Measurements from ENCODE around the gene ZNF135.
A peak's percentile ranks its signal among the peaks of the same experiment; 100 is the strongest.

The ZNF135 gene

GRCh38 chr19:58059003-58059670 is at the start of gene ZNF135:
ZNF135 (plus strand) TSS chr19:58059282; CDS start chr19:58060003, 721 bp downstream.
- Mint-ChIP-seq H3K9me3 (peaks cover 49% of the 10 kb centered on the region), H3K4me3 (peak within 1 kb of the TSS; percentile 45), H3K4me1 (ENCODE audit: low read depth) (no peaks in the 10 kb centered on the region), H3K27me3 (ENCODE audit: low read depth) (no peaks in the 10 kb centered on the region), H3K36me3 (ENCODE audit: low read depth) (peaks cover 5% of the 10 kb centered on the region), H3K27ac (peak within 1 kb of the TSS; percentile 31)
- no peak for DNase-seq (ENCODE audit: low spot score)

GRCh38 chr19:58009301-58009665 is 49.8 kb upstream of the ZNF135 start:
- Mint-ChIP-seq H3K4me3 (peak overlapping the region; percentile 77), H3K27me3 (ENCODE audit: low read depth) (no peaks in the 10 kb centered on the region), H3K4me1 (ENCODE audit: low read depth) (peaks cover 1% of the 10 kb centered on the region), H3K36me3 (ENCODE audit: low read depth) (peaks cover 33% of the 10 kb centered on the region), H3K27ac (peak overlapping the region; percentile 26), H3K9me3 (peaks cover 68% of the 10 kb centered on the region)
- DNase-seq (ENCODE audit: low spot score), result no peak

GRCh38 chr19:58009666-58010301 is 49.3 kb upstream of the ZNF135 start:
- Mint-ChIP-seq H3K4me3 (peak overlapping the region; percentile 77), H3K27ac (no peak overlapping the region), H3K36me3 (ENCODE audit: low read depth) (peaks cover 28% of the 10 kb centered on the region), H3K27me3 (ENCODE audit: low read depth) (no peaks in the 10 kb centered on the region), H3K9me3 (peaks cover 66% of the 10 kb centered on the region), H3K4me1 (ENCODE audit: low read depth) (peaks cover 1% of the 10 kb centered on the region)
- peak; percentile 71 for DNase-seq (ENCODE audit: low spot score)

GRCh38 chr19:58010507-58010906 is 48.6 kb upstream of the ZNF135 start:
- H3K27me3 Mint-ChIP-seq (ENCODE audit: low read depth), result no peaks in the 10 kb centered on the region
- H3K4me3 Mint-ChIP-seq, result peak overlapping the region; percentile 49
- peaks cover 62% of the 10 kb centered on the region for H3K9me3 Mint-ChIP-seq
- peaks cover 1% of the 10 kb centered on the region for H3K4me1 Mint-ChIP-seq (ENCODE audit: low read depth)
- H3K27ac Mint-ChIP-seq, result no peak overlapping the region
- DNase-seq (ENCODE audit: low spot score), result no peak
- H3K36me3 Mint-ChIP-seq (ENCODE audit: low read depth), result peaks cover 20% of the 10 kb centered on the region

GRCh38 chr19:58014141-58014540 is 44.9 kb upstream of the ZNF135 start:
- Mint-ChIP-seq H3K27ac (no peak overlapping the region), H3K27me3 (ENCODE audit: low read depth) (no peaks in the 10 kb centered on the region), H3K36me3 (ENCODE audit: low read depth) (peaks cover 3% of the 10 kb centered on the region), H3K4me1 (ENCODE audit: low read depth) (peaks cover 1% of the 10 kb centered on the region), H3K4me3 (no peak overlapping the region), H3K9me3 (peaks cover 46% of the 10 kb centered on the region)
- DNase-seq (ENCODE audit: low spot score), result no peak

- DNase-seq (ENCODE audit: low spot score), result no peak
- H3K4me1 Mint-ChIP-seq (ENCODE audit: low read depth), result no peaks in the 10 kb centered on the region
- peaks cover 41% of the 10 kb centered on the region for H3K9me3 Mint-ChIP-seq
- H3K4me3 Mint-ChIP-seq, result no peak overlapping the region
- H3K27me3 Mint-ChIP-seq (ENCODE audit: low read depth), result no peaks in the 10 kb centered on the region
- peaks cover 3% of the 10 kb centered on the region for H3K36me3 Mint-ChIP-seq (ENCODE audit: low read depth)
- no peak overlapping the region for H3K27ac Mint-ChIP-seq
These were observed 39.0 kb upstream of the ZNF135 start for GRCh38 chr19:58020129-58020528.

- Mint-ChIP-seq H3K4me3 (no peak overlapping the region), H3K27ac (no peak overlapping the region), H3K27me3 (ENCODE audit: low read depth) (no peaks in the 10 kb centered on the region), H3K9me3 (peaks cover 46% of the 10 kb centered on the region), H3K36me3 (ENCODE audit: low read depth) (peaks cover 3% of the 10 kb centered on the region), H3K4me1 (ENCODE audit: low read depth) (no peaks in the 10 kb centered on the region)
- DNase-seq (ENCODE audit: low spot score), result no peak
These were observed 37.4 kb upstream of the ZNF135 start for GRCh38 chr19:58021541-58022282.

- H3K36me3 Mint-ChIP-seq (ENCODE audit: low read depth), result peaks cover 3% of the 10 kb centered on the region
- no peaks in the 10 kb centered on the region for H3K27me3 Mint-ChIP-seq (ENCODE audit: low read depth)
- no peak overlapping the region for H3K27ac Mint-ChIP-seq
- H3K4me3 Mint-ChIP-seq, result no peak overlapping the region
- DNase-seq (ENCODE audit: low spot score), result no peak
- H3K9me3 Mint-ChIP-seq, result peaks cover 43% of the 10 kb centered on the region
- no peaks in the 10 kb centered on the region for H3K4me1 Mint-ChIP-seq (ENCODE audit: low read depth)
These were observed 36.8 kb upstream of the ZNF135 start for GRCh38 chr19:58022283-58022660.

- Mint-ChIP-seq H3K4me3 (no peak overlapping the region), H3K36me3 (ENCODE audit: low read depth) (peaks cover 4% of the 10 kb centered on the region), H3K9me3 (peaks cover 54% of the 10 kb centered on the region), H3K27me3 (ENCODE audit: low read depth) (no peaks in the 10 kb centered on the region), H3K4me1 (ENCODE audit: low read depth) (no peaks in the 10 kb centered on the region), H3K27ac (no peak overlapping the region)
- no peak for DNase-seq (ENCODE audit: low spot score)
These were observed 34.4 kb upstream of the ZNF135 start for GRCh38 chr19:58024661-58025060.

GRCh38 chr19:58033741-58034476 is 25.2 kb upstream of the ZNF135 start, which contains the start of gene ZSCAN1:
ZSCAN1 (plus strand) TSS chr19:58034025; CDS start chr19:58037837, 3,812 bp downstream.
- Mint-ChIP-seq H3K4me1 (ENCODE audit: low read depth) (no peaks in the 10 kb centered on the region), H3K36me3 (ENCODE audit: low read depth) (peaks cover 11% of the 10 kb centered on the region), H3K9me3 (peaks cover 31% of the 10 kb centered on the region), H3K4me3 (no peak within 1 kb of the TSS), H3K27me3 (ENCODE audit: low read depth) (peaks cover 2% of the 10 kb centered on the region), H3K27ac (peak within 1 kb of the TSS; percentile 62)
- no peak for DNase-seq (ENCODE audit: low spot score)

GRCh38 chr19:58034477-58034793 is 24.6 kb upstream of the ZNF135 start:
- H3K9me3 Mint-ChIP-seq, result peaks cover 31% of the 10 kb centered on the region
- no peak overlapping the region for H3K4me3 Mint-ChIP-seq
- no peak overlapping the region for H3K27ac Mint-ChIP-seq
- no peak for DNase-seq (ENCODE audit: low spot score)
- peaks cover 2% of the 10 kb centered on the region for H3K27me3 Mint-ChIP-seq (ENCODE audit: low read depth)
- H3K36me3 Mint-ChIP-seq (ENCODE audit: low read depth), result peaks cover 11% of the 10 kb centered on the region
- no peaks in the 10 kb centered on the region for H3K4me1 Mint-ChIP-seq (ENCODE audit: low read depth)

- H3K27me3 Mint-ChIP-seq (ENCODE audit: low read depth), result peaks cover 2% of the 10 kb centered on the region
- H3K4me1 Mint-ChIP-seq (ENCODE audit: low read depth), result no peaks in the 10 kb centered on the region
- no peak overlapping the region for H3K4me3 Mint-ChIP-seq
- H3K36me3 Mint-ChIP-seq (ENCODE audit: low read depth), result peaks cover 10% of the 10 kb centered on the region
- DNase-seq (ENCODE audit: low spot score), result no peak
- H3K9me3 Mint-ChIP-seq, result peaks cover 30% of the 10 kb centered on the region
- H3K27ac Mint-ChIP-seq, result no peak overlapping the region
These were observed 23.2 kb upstream of the ZNF135 start for GRCh38 chr19:58035863-58036262.

GRCh38 chr19:58037927-58038687 is 21.0 kb upstream of the ZNF135 start:
- Mint-ChIP-seq H3K4me3 (no peak overlapping the region), H3K4me1 (ENCODE audit: low read depth) (no peaks in the 10 kb centered on the region), H3K36me3 (ENCODE audit: low read depth) (peaks cover 10% of the 10 kb centered on the region), H3K27me3 (ENCODE audit: low read depth) (peaks cover 2% of the 10 kb centered on the region), H3K9me3 (peaks cover 37% of the 10 kb centered on the region), H3K27ac (no peak overlapping the region)
- no peak for DNase-seq (ENCODE audit: low spot score)
